H1 (cell line): Measurements from ENCODE around the gene TMEM238. TPM values are rescaled to one million over a fixed set of nuclear protein-coding genes. Genes with fewer than 3 reads are reported as not detected.

Experiments used
- CTCF ChIA-PET: fragments of 300-600 bp; sonication (Branson Sonifier 250); formaldehyde crosslinking; loops from one replicate; lab custom pipeline; 2021; ENCODE audit not compliant: partially characterized antibody; lab: Charles Lee
- POLR2A ChIA-PET: fragments of 300-600 bp; sonication (Branson Sonifier 250); formaldehyde crosslinking; loops from one replicate; lab custom pipeline; 2021; ENCODE audit warnings: inconsistent platforms; ENCODE audit not compliant: partially characterized antibody; lab: Charles Lee
- DNase-seq, 2 experiments: peaks; one replicate each; pipeline versions ENCODE4 v3.0.0 to v3.0.0-alpha.2; 2010 to 2022; ENCODE audit warnings: low spot score in 2 of 2, low read depth in 1 of 2, mixed read lengths in 1 of 2
- FAIRE-seq: peaks from 2 replicates; lab custom pipeline; 2011; peaks lifted over from hg19 to GRCh38; lab: Jason Lieb, UNC
- H2AFZ ChIP-seq: 2 replicates; pipeline ENCODE4 v1.8.1; 2012; ENCODE audit warnings: low read length, inconsistent platforms
- H2AK5ac ChIP-seq: 2 replicates; pipeline ENCODE4 v1.6.1; 2013; ENCODE audit warnings: low read depth, low read length
- H2BK120ac ChIP-seq: replicated peaks from 2 replicates; pipeline ENCODE3; 2013; ENCODE audit warnings: low read depth, low read length, inconsistent platforms
- H2BK12ac ChIP-seq: 2 replicates; pipeline ENCODE4 v1.6.1; 2013; ENCODE audit warnings: low read depth, low read length
- H2BK15ac ChIP-seq: 2 replicates; pipeline ENCODE4 v1.6.1; 2013; ENCODE audit warnings: low read length
- H2BK20ac ChIP-seq: 2 replicates; pipeline ENCODE4 v1.6.1; 2013; ENCODE audit warnings: low read length
- H2BK5ac ChIP-seq: 2 replicates; pipeline ENCODE4 v1.6.1; 2013; ENCODE audit warnings: low read depth, low read length
- H3K14ac ChIP-seq: 2 replicates; pipeline ENCODE4 v1.6.1; 2013; ENCODE audit warnings: inconsistent platforms; ENCODE audit not compliant: insufficient read length
- H3K18ac ChIP-seq: 2 replicates; pipeline ENCODE4 v1.6.1; 2013; ENCODE audit warnings: low read length; ENCODE audit errors: extremely low read depth
- H3K23ac ChIP-seq: 2 replicates; pipeline ENCODE4 v1.6.1; 2013; ENCODE audit warnings: inconsistent platforms; ENCODE audit not compliant: insufficient read length
- H3K23me2 ChIP-seq: 2 replicates; pipeline ENCODE4 v1.6.1; 2013; ENCODE audit warnings: low read depth, low read length
- H3K27ac ChIP-seq: 2 replicates; pipeline ENCODE4 v1.6.1; 2011; ENCODE audit warnings: low read depth, low read length, inconsistent platforms
- H3K27me3 ChIP-seq, 4 experiments: replicated peaks in 1 of 4; 1 replicate in 1 of 4; 2 replicates in 3 of 4; pipeline versions ENCODE4 v1.6.1 to v1.8.1; 2011 to 2013; ENCODE audit warnings: low read length in 3 of 4, mild to moderate bottlenecking in 3 of 4, inconsistent platforms in 2 of 4, mixed read lengths in 2 of 4, moderate library complexity in 1 of 4; ENCODE audit not compliant: control insufficient read depth in 3 of 4, insufficient read depth in 3 of 4; ENCODE audit errors: extremely low read depth in 1 of 4
- H3K36me3 ChIP-seq, 4 experiments: 2 replicates each; pipeline versions ENCODE4 v1.6.1 to v1.8.1; 2011 to 2013; ENCODE audit warnings: mild to moderate bottlenecking in 4 of 4, low read length in 3 of 4, moderate library complexity in 2 of 4, control low read depth in 1 of 4, inconsistent platforms in 1 of 4; ENCODE audit not compliant: insufficient read depth in 4 of 4, control insufficient read depth in 2 of 4
- H3K4ac ChIP-seq: replicated peaks from 2 replicates; pipeline ENCODE3; 2013; ENCODE audit warnings: low read length, low read depth, mixed read lengths, inconsistent platforms; ENCODE audit not compliant: insufficient read length
- H3K4me1 ChIP-seq, 4 experiments: replicated peaks in 1 of 4; 1 replicate in 1 of 4; 2 replicates in 3 of 4; pipeline versions ENCODE4 v1.6.1 to v1.8.1; 2011 to 2013; ENCODE audit warnings: low read length in 3 of 4, inconsistent platforms in 2 of 4, mixed read lengths in 1 of 4; ENCODE audit not compliant: insufficient read depth in 4 of 4, control insufficient read depth in 3 of 4
- H3K4me2 ChIP-seq, 2 experiments: 2 replicates each; pipeline versions ENCODE4 v1.6.1 to v1.8.1; 2011 to 2013; ENCODE audit warnings: low read depth in 2 of 2, low read length in 2 of 2, control low read depth in 1 of 2, inconsistent platforms in 1 of 2, mild to moderate bottlenecking in 1 of 2; ENCODE audit not compliant: insufficient read depth in 1 of 2
- H3K4me3 ChIP-seq, 4 experiments: fragments of 200-600, 300-600 bp in 1 of 4; sonication (generic), shearing (Covaris generic), sonication (Bioruptor Twin) in 1 of 4; 2 replicates each; pipeline versions ENCODE4 v1.5.1 to v1.8.1; 2011 to 2016; ENCODE audit warnings: low read length in 4 of 4, low read depth in 3 of 4, control low read depth in 2 of 4, inconsistent platforms in 2 of 4, mild to moderate bottlenecking in 2 of 4, mixed read lengths in 1 of 4, moderate library complexity in 1 of 4; ENCODE audit not compliant: insufficient read depth in 2 of 4; ENCODE audit errors: extremely low read depth in 1 of 4
- H3K56ac ChIP-seq: replicated peaks from 2 replicates; pipeline ENCODE3; 2013; ENCODE audit warnings: low read depth, mild to moderate bottlenecking, mixed read lengths, low read length, inconsistent platforms; ENCODE audit not compliant: insufficient read length
- H3K79me1 ChIP-seq: 2 replicates; pipeline ENCODE4 v1.6.1; 2013; ENCODE audit warnings: low read depth, low read length, control low read depth
- H3K79me2 ChIP-seq, 2 experiments: 2 replicates each; pipeline versions ENCODE4 v1.6.1 to v1.8.1; 2012 to 2013; ENCODE audit warnings: low read length in 2 of 2, mild to moderate bottlenecking in 2 of 2, inconsistent platforms in 1 of 2; ENCODE audit not compliant: insufficient read depth in 2 of 2, control insufficient read depth in 1 of 2
- H3K9ac ChIP-seq, 4 experiments: replicated peaks in 1 of 4; 1 replicate in 1 of 4; 2 replicates in 3 of 4; pipeline versions ENCODE4 v1.6.1 to v1.8.1; 2011 to 2013; ENCODE audit warnings: low read depth in 3 of 4, low read length in 3 of 4, control low read depth in 2 of 4, mild to moderate bottlenecking in 2 of 4, moderate library complexity in 2 of 4, inconsistent platforms in 1 of 4; ENCODE audit errors: extremely low read depth in 1 of 4
- H3K9me3 ChIP-seq, 2 experiments: 2 replicates each; pipeline versions ENCODE4 v1.6.1 to v1.8.1; 2012 to 2013; ENCODE audit warnings: mild to moderate bottlenecking in 2 of 2, moderate library complexity in 2 of 2, control low read depth in 1 of 2, inconsistent platforms in 1 of 2, low read depth in 1 of 2, low read length in 1 of 2, mixed read lengths in 1 of 2; ENCODE audit not compliant: insufficient read depth in 2 of 2
- H4K20me1 ChIP-seq, 2 experiments: replicated peaks in 1 of 2; 2 replicates each; pipeline versions ENCODE3 to v1.8.1; 2011 to 2013; ENCODE audit warnings: inconsistent platforms in 2 of 2, low read length in 2 of 2, mild to moderate bottlenecking in 1 of 2; ENCODE audit not compliant: insufficient read depth in 2 of 2, control insufficient read depth in 1 of 2
- H4K5ac ChIP-seq: 2 replicates; pipeline ENCODE4 v1.6.1; 2013; ENCODE audit warnings: low read length, low read depth, mixed read lengths, inconsistent platforms; ENCODE audit not compliant: insufficient read length
- H4K8ac ChIP-seq: 2 replicates; pipeline ENCODE4 v1.8.0; 2013; ENCODE audit warnings: mild to moderate bottlenecking, moderate library complexity, low read length, inconsistent platforms; ENCODE audit not compliant: insufficient read depth; ENCODE audit errors: extremely low read depth
- H4K91ac ChIP-seq: replicated peaks from 2 replicates; pipeline ENCODE3; 2013; ENCODE audit warnings: low read length, mixed read lengths, inconsistent platforms; ENCODE audit not compliant: insufficient read length
- BACH1 ChIP-seq: IDR thresholded peaks from 2 replicates; pipeline ENCODE4 v1.6.1; 2012; ENCODE audit warnings: low read length, improper control_type of control experiment
- CBX5 ChIP-seq: fragments of 300-800, 300-1000 bp; sonication (generic); IDR thresholded peaks from 2 replicates; pipeline ENCODE4 v1.7.1; 2016; ENCODE audit warnings: antibody characterized with exemption, low read length, low read depth
- PHF8 ChIP-seq: fragments of 200-600 bp; sonication (generic); conservative IDR thresholded peaks from 2 replicates; pipeline ENCODE4 v1.7.1; 2012; ENCODE audit warnings: low read depth, mild to moderate bottlenecking, inconsistent platforms, low read length, moderate library complexity
- POLR2A ChIP-seq, 2 experiments: IDR thresholded peaks; 1 replicate in 1 of 2; 2 replicates in 1 of 2; pipeline ENCODE4 v1.6.1; 2011; ENCODE audit warnings: low read depth in 2 of 2, low read length in 2 of 2, mild to moderate bottlenecking in 2 of 2; ENCODE audit errors: control extremely low read depth in 1 of 2
- POLR2AphosphoS5 ChIP-seq: IDR thresholded peaks from 2 replicates; pipeline ENCODE4 v1.6.1; 2011; ENCODE audit warnings: low read depth, low read length
- WGBS, 2 experiments: shearing (Covaris generic) in 1 of 2; methylation state at CpG; one replicate each; pipeline versions ENCODE4 v1.1.6 to v1.1.7; 2013 to 2015; ENCODE audit warnings: low lambda C conversion rate in 2 of 2, mixed read lengths in 2 of 2, inconsistent platforms in 1 of 2, low coverage in 1 of 2, missing lambda C conversion rate in 1 of 2; ENCODE audit not compliant: insufficient replicate concordance in 2 of 2, insufficient coverage in 1 of 2, insufficient read length in 1 of 2; ENCODE audit errors: extremely low coverage in 1 of 2, missing lambda C conversion rate in 1 of 2; 5-methylcytosine and 5-hydroxymethylcytosine counted together
- polyA plus RNA-seq, 7 experiments: library from polyadenylated mRNA; depleted of rRNA in 3 of 7; stranded (reverse) in 5 of 7; unstranded in 2 of 7; fragments of >200 nt in 5 of 7; fragments of 200-250 nt in 2 of 7; gene quantifications; 1 replicate in 5 of 7; 2 replicates in 1 of 7; 4 replicates in 1 of 7; pipeline versions ENCODE4 v1.2.1 to v1.2.3, GENCODE V29; 2011 to 2013; ENCODE audit warnings: missing spikeins in 2 of 7, mixed read lengths in 2 of 7
- total RNA-seq: library from RNA; stranded (reverse); fragmentation: NEBNext Ultra II Directional; extraction: Animal tissue kit (Norgen Biotek cat#: 25700); gene quantifications from 2 replicates; pipeline ENCODE4 v1.2.1, GENCODE V29; 2021
- TF ChIP-seq, protein P1 (sequence below): IDR thresholded peaks from 2 replicates; pipeline ENCODE4 v1.6.1; 2012; ENCODE audit warnings: inconsistent platforms
- TF ChIP-seq, protein P2 (sequence below): IDR thresholded peaks from 2 replicates; pipeline ENCODE4 v1.6.1; 2011; ENCODE audit warnings: low read depth, mild to moderate bottlenecking, low read length; ENCODE audit not compliant: insufficient read depth

Gene TMEM238
- total and polyA plus RNA-seq, 2 of the 8 experiments (the other 6 are each of a cell fraction or from before 2014, with no cell fraction given), result 0.53 to 3.8 TPM

DNA sequence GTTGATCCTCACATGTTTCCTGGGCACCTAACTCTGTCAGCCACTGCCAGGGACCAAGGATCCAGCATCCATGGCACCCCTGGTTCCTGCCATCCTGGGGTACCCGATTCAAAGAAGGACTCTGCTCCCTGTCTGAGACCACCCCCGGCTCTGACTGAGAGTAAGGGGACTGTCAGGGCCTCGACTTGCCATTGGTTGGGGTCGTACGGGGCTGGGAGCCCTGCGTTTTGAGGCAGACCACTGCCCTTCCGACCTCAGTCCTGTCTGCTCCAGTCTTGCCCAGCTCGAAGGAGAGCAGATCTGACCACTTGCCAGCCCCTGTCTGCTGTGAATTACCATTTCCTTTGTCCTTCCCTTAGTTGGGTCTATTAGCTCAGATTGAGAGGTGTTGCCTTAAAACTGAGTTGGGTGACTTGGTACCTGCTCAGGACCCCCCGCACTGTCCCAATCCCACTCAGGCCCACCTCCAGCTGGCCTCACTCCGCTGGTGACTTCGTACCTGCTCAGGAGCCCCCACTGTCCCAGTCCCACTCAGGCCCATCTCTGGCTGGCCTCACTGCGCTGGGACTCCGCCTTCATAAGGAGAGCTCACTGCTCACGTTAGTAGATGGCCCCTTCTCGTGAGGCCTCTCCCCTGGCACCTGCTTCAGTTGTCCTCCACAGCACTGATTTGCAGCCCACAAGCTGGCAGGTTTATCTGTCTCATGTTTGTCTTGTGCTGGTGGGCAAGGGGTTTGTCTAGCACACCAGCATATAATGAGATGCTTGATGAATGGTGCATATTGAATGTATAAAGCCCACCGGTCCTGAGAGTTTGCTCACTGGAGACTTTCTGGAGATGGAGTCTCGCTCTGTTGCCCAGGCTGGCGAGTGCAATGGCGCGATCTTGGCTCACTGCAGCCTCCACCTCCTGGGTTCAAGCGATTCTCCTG is 5.6 kb upstream of the TMEM238 start:
- H2AK5ac ChIP-seq, result no peak overlapping the region
- CTCF ChIA-PET, result interaction anchor here (0.7 to 6.1 kb wide), 7 partner anchors 13 to 247 kb away, joined by 3 to 39 read pairs (median 4); no protein-coding TSS in a partner anchor
- H3K4me3 ChIP-seq, result no peak overlapping the region
- H3K79me1 ChIP-seq, result peaks cover 28% of the 10 kb centered on the region
- H3K9ac ChIP-seq, result peak overlapping the region in 1 of 4 experiments; percentile 11; a peak in 3 of 7 replicates
- H2BK20ac ChIP-seq, result no peak overlapping the region
- no peak overlapping the region for H3K4ac ChIP-seq
- H2BK120ac ChIP-seq, result no peak overlapping the region
- H3K14ac ChIP-seq, result no peak overlapping the region
- TF ChIP-seq BACH1, result no peak
- peak; percentile 46 for TF ChIP-seq POLR2AphosphoS5
- TF ChIP-seq, protein P1, sequence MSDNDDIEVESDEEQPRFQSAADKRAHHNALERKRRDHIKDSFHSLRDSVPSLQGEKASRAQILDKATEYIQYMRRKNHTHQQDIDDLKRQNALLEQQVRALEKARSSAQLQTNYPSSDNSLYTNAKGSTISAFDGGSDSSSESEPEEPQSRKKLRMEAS, result no peak
- no peak for TF ChIP-seq CBX5
- TF ChIP-seq, protein P2, sequence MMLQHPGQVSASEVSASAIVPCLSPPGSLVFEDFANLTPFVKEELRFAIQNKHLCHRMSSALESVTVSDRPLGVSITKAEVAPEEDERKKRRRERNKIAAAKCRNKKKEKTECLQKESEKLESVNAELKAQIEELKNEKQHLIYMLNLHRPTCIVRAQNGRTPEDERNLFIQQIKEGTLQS, result no peak
- peak in 1 of 2 experiments; percentile 37; a peak in 1 of 3 replicates for TF ChIP-seq POLR2A (IDR thresholded peaks at IDR 0.05; ENCODE audit: control extremely low read depth in 1 of 2, low read depth in 2 of 2, low read length in 2 of 2)
- no peak for TF ChIP-seq PHF8
- no peak overlapping the region for H2AFZ ChIP-seq
- H3K23me2 ChIP-seq, result peaks cover 13% of the 10 kb centered on the region
- no peak overlapping the region for H4K5ac ChIP-seq
- H4K91ac ChIP-seq, result no peak overlapping the region
- peak overlapping the region in 1 of 2 experiments; percentile 95; a peak in 3 of 4 replicates for H3K4me2 ChIP-seq
- no peak overlapping the region for H2BK12ac ChIP-seq
- peak overlapping the region; percentile 64; the same call in 1 of the 2 replicates for H2BK5ac ChIP-seq
- POLR2A ChIA-PET, result interaction anchor here (0.6 to 26.7 kb wide), 24 partner anchors 9 to 200 kb away, joined by 3 to 874 read pairs (median 5); partner anchors contain the start of genes GARIN5B, HSPBP1, IL11 and TMEM190
- no peak for DNase-seq
- no peak overlapping the region for H3K18ac ChIP-seq
- peaks cover 23 to 35% (median 26%) of the 10 kb centered on the region in 4 experiments for H3K36me3 ChIP-seq
- WGBS, 2 experiments, result 84% methylated on average over 21 of the region's 21 CpGs; no CpG with 5 or more reads in 1 of the 2 experiments
- no peaks in the 10 kb centered on the region for H3K9me3 ChIP-seq
- H3K23ac ChIP-seq, result no peak overlapping the region
- peaks cover 17 to 27% of the 10 kb centered on the region in 2 experiments; a peak in 3 of 4 replicates for H3K79me2 ChIP-seq
- H2BK15ac ChIP-seq, result no peak overlapping the region
- peaks cover 0 to 50% (median 40%) of the 10 kb centered on the region in 4 experiments; a peak in 6 of 7 replicates for H3K4me1 ChIP-seq
- no peaks in the 10 kb centered on the region for H3K27me3 ChIP-seq
- FAIRE-seq, result no peak
- peak overlapping the region; percentile 7; the same call in 1 of the 2 replicates for H4K8ac ChIP-seq
- peaks cover 25 to 45% of the 10 kb centered on the region in 2 experiments for H4K20me1 ChIP-seq
- H3K56ac ChIP-seq, result no peak overlapping the region
- no peak overlapping the region for H3K27ac ChIP-seq
